Measurements from ENCODE around the gene MXD1. TPM values are rescaled to one million over a fixed set of nuclear protein-coding genes. Genes with fewer than 3 reads are reported as not detected.

The MXD1 gene
- total RNA-seq, 2 donors from 2014 or later = 4.2 to 8.0 TPM

- Histone ChIP-seq H3K36me3 (no peaks in the 10 kb centered on the region), H3K4me3 (no peak overlapping the region), H3K27me3 (replicated peaks; ENCODE audit: insufficient read depth) (no peaks in the 10 kb centered on the region), H3K27ac (no peak overlapping the region), H3K9me3 (no peaks in the 10 kb centered on the region), H3K4me1 (replicated peaks) (no peaks in the 10 kb centered on the region)
- WGBS = 79% methylated on average over 7 of the region's 7 CpGs
- DNase-seq (ENCODE audit: low spot score) = no peak
- TF ChIP-seq POLR2A (IDR thresholded peaks at IDR 0.05) (no peak), POLR2AphosphoS5 (IDR thresholded peaks at IDR 0.05) (no peak)
- TF ChIP-seq, protein P1, sequence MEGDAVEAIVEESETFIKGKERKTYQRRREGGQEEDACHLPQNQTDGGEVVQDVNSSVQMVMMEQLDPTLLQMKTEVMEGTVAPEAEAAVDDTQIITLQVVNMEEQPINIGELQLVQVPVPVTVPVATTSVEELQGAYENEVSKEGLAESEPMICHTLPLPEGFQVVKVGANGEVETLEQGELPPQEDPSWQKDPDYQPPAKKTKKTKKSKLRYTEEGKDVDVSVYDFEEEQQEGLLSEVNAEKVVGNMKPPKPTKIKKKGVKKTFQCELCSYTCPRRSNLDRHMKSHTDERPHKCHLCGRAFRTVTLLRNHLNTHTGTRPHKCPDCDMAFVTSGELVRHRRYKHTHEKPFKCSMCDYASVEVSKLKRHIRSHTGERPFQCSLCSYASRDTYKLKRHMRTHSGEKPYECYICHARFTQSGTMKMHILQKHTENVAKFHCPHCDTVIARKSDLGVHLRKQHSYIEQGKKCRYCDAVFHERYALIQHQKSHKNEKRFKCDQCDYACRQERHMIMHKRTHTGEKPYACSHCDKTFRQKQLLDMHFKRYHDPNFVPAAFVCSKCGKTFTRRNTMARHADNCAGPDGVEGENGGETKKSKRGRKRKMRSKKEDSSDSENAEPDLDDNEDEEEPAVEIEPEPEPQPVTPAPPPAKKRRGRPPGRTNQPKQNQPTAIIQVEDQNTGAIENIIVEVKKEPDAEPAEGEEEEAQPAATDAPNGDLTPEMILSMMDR (IDR thresholded peaks at IDR 0.05) = no peak
- intact Hi-C loops (cut with DNase I) = no loop called here
Observed at GRCh38 chr2:69964353-69964841, 49.5 kb downstream of the MXD1 start.

- no peaks in the 10 kb centered on the region for H3K9me3 ChIP-seq
- intact Hi-C loops (cut with DNase I) = no loop called here
- H3K4me3 ChIP-seq = no peak overlapping the region
- H3K36me3 ChIP-seq = no peaks in the 10 kb centered on the region
- H3K27ac ChIP-seq = no peak overlapping the region
- H3K4me1 ChIP-seq (replicated peaks) = no peaks in the 10 kb centered on the region
- TF ChIP-seq POLR2A (IDR thresholded peaks at IDR 0.05) (no peak), POLR2AphosphoS5 (IDR thresholded peaks at IDR 0.05) (no peak)
- TF ChIP-seq, protein P1 (IDR thresholded peaks at IDR 0.05) = no peak
- DNase-seq (ENCODE audit: low spot score) = no peak
- 91% methylated on average over 8 of the region's 8 CpGs for WGBS
- no peaks in the 10 kb centered on the region for H3K27me3 ChIP-seq (replicated peaks; ENCODE audit: insufficient read depth)
Observed at GRCh38 chr2:69965756-69966445, 51.0 kb downstream of the MXD1 start.

GRCh38 chr2:69966496-69966895, 51.6 kb downstream of the MXD1 start:
- H3K9me3 ChIP-seq = no peaks in the 10 kb centered on the region
- H3K4me1 ChIP-seq (replicated peaks) = no peaks in the 10 kb centered on the region
- no peaks in the 10 kb centered on the region for H3K36me3 ChIP-seq
- no peaks in the 10 kb centered on the region for H3K27me3 ChIP-seq (replicated peaks; ENCODE audit: insufficient read depth)
- WGBS = 77% methylated on average over 2 of the region's 2 CpGs
- intact Hi-C loops (cut with DNase I) = no loop called here
- TF ChIP-seq POLR2AphosphoS5 (IDR thresholded peaks at IDR 0.05) (no peak), POLR2A (IDR thresholded peaks at IDR 0.05) (no peak)
- TF ChIP-seq, protein P1 (IDR thresholded peaks at IDR 0.05) = no peak
- no peak overlapping the region for H3K27ac ChIP-seq
- H3K4me3 ChIP-seq = no peak overlapping the region
- no peak for DNase-seq (ENCODE audit: low spot score)

GRCh38 chr2:69968609-69969008, 53.7 kb downstream of the MXD1 start:
- Histone ChIP-seq H3K27ac (no peak overlapping the region), H3K4me1 (replicated peaks) (no peaks in the 10 kb centered on the region), H3K27me3 (replicated peaks; ENCODE audit: insufficient read depth) (no peaks in the 10 kb centered on the region), H3K36me3 (no peaks in the 10 kb centered on the region), H3K4me3 (no peak overlapping the region), H3K9me3 (no peaks in the 10 kb centered on the region)
- intact Hi-C loops (cut with DNase I) = no loop called here
- no peak for DNase-seq (ENCODE audit: low spot score)
- no peak for TF ChIP-seq POLR2A (IDR thresholded peaks at IDR 0.05)
- TF ChIP-seq, protein P1 (IDR thresholded peaks at IDR 0.05) = no peak
- WGBS = 62% methylated on average over 10 of the region's 10 CpGs

All from prostate gland (tissue), 2 donors.